A549 (cell line): ENCODE results near the gene PRR5. TPM values are rescaled to one million over a fixed set of nuclear protein-coding genes. Genes with fewer than 3 reads are reported as not detected.

Experiments used
- ATAC-seq, 2 experiments: fragments of 200-7000 bp in 1 of 2; fragments of >200 bp in 1 of 2; cut with Nextera tagmentation in 1 of 2; cut with Tn5 transposase in 1 of 2; 3 replicates each; pipeline versions ENCODE4 v1.8.0 to v1.9.1; 2018 to 2020; ENCODE audit warnings: mild to moderate bottlenecking in 1 of 2, moderate library complexity in 1 of 2
- CTCF ChIA-PET: fragments of 300-600 bp; sonication (Branson Sonifier 250); formaldehyde crosslinking; extraction: SDS; loops from one replicate; lab custom pipeline; 2021; ENCODE audit warnings: antibody characterized with exemption, inconsistent platforms; lab: Yijun Ruan, JAX
- POLR2A ChIA-PET: fragments of 350-600 bp; formaldehyde crosslinking; extraction: SDS; loops from one replicate; lab custom pipeline; 2021; ENCODE audit warnings: antibody characterized with exemption, inconsistent platforms; lab: Yijun Ruan, JAX
- DNase-seq, 2 experiments: peaks; one replicate each; pipeline versions ENCODE4 v3.0.0 to v3.0.0-alpha.2; 2011 to 2016; ENCODE audit warnings: low read depth in 1 of 2, low spot score in 1 of 2
- FAIRE-seq: peaks from 2 replicates; lab custom pipeline; 2011; peaks lifted over from hg19 to GRCh38; lab: Jason Lieb, UNC
- H3K27ac ChIP-seq, 2 experiments: fragments of >200 bp; sonication (Bioruptor Twin); formaldehyde crosslinking; 3 replicates each; pipeline ENCODE4 v1.5.1; 2016 to 2017
- H3K4me1 ChIP-seq: fragments of >200 bp; sonication (Bioruptor Twin); formaldehyde crosslinking; 3 replicates; pipeline ENCODE4 v1.6.1; 2016
- H3K4me2 ChIP-seq: fragments of >200 bp; sonication (Bioruptor Twin); formaldehyde crosslinking; 3 replicates; pipeline ENCODE4 v1.6.1; 2016
- H3K4me3 ChIP-seq: fragments of >200 bp; sonication (Bioruptor Twin); formaldehyde crosslinking; 3 replicates; pipeline ENCODE4 v1.5.1; 2016
- H3K9me3 ChIP-seq: fragments of >200 bp; sonication (Bioruptor Twin); formaldehyde crosslinking; 3 replicates; pipeline ENCODE4 v1.6.1; 2016
- BHLHE40 ChIP-seq: IDR thresholded peaks from 2 replicates; pipeline ENCODE4 v1.6.1; 2012; ENCODE audit warnings: low read depth, low read length, inconsistent platforms
- CBX8 ChIP-seq: fragments of 200-600 bp; sonication (generic); IDR thresholded peaks from 2 replicates; pipeline ENCODE4 v1.6.1; 2016
- CHD2 ChIP-seq: fragments of 150-350 bp; IDR thresholded peaks from 2 replicates; pipeline ENCODE4 v1.6.1; 2014; ENCODE audit warnings: low read length; ENCODE audit not compliant: partially characterized antibody
- CHD4 ChIP-seq: fragments of 200-600 bp; sonication (generic); IDR thresholded peaks from 2 replicates; pipeline ENCODE4 v1.6.1; 2016; ENCODE audit warnings: antibody characterized with exemption, mild to moderate bottlenecking, borderline replicate concordance
- CTCF ChIP-seq: fragments of >200 bp; sonication (Bioruptor Twin); formaldehyde crosslinking; IDR thresholded peaks from 3 replicates; pipeline ENCODE4 v1.5.1; 2016
- HDAC2 ChIP-seq: fragments of 200-600 bp; sonication (generic); IDR thresholded peaks from 2 replicates; pipeline ENCODE4 v1.6.1; 2016
- JUN ChIP-seq, 2 experiments: fragments of >200 bp; sonication (Bioruptor Twin); formaldehyde crosslinking; IDR thresholded peaks; 2 replicates in 1 of 2; 3 replicates in 1 of 2; pipeline ENCODE4 v1.6.1; 2016 to 2017
- KDM1A ChIP-seq: fragments of 200-600 bp; sonication (generic); IDR thresholded peaks from 2 replicates; pipeline ENCODE4 v1.6.1; 2016; ENCODE audit warnings: low read depth, mild to moderate bottlenecking
- KDM5A ChIP-seq: fragments of 200-600 bp; sonication (generic); IDR thresholded peaks from 2 replicates; pipeline ENCODE4 v1.6.1; 2016; ENCODE audit warnings: antibody characterized with exemption, mild to moderate bottlenecking
- RAD21 ChIP-seq, 2 experiments: fragments of >200 bp in 1 of 2; sonication (Bioruptor Twin) in 1 of 2; formaldehyde crosslinking in 1 of 2; IDR thresholded peaks in 1 of 2; conservative IDR thresholded peaks in 1 of 2; 2 replicates in 1 of 2; 3 replicates in 1 of 2; pipeline ENCODE4 v1.6.1; 2012 to 2018; ENCODE audit warnings: inconsistent platforms in 1 of 2
- RARB ChIP-seq: fragments of 250-450 bp; sonication (Bioruptor Pico); IDR thresholded peaks from 2 replicates; pipeline ENCODE4 v1.8.0; 2021; ENCODE audit warnings: mild to moderate bottlenecking, moderate library complexity
- RCOR1 ChIP-seq: fragments of 150-350 bp; IDR thresholded peaks from 2 replicates; pipeline ENCODE4 v1.6.1; 2014; ENCODE audit warnings: antibody characterized with exemption, low read length, low read depth
- REST ChIP-seq: fragments of 200-600 bp; sonication (generic); IDR thresholded peaks from 2 replicates; pipeline ENCODE4 v1.6.1; 2016; ENCODE audit warnings: antibody characterized with exemption, mild to moderate bottlenecking, moderate library complexity
- RFX5 ChIP-seq: fragments of 450-650 bp; IDR thresholded peaks from 2 replicates; pipeline ENCODE4 v1.7.1; 2014; ENCODE audit warnings: antibody characterized with exemption, mild to moderate bottlenecking, moderate library complexity
- SMC3 ChIP-seq: fragments of >200 bp; sonication (Bioruptor Twin); formaldehyde crosslinking; IDR thresholded peaks from 3 replicates; pipeline ENCODE4 v1.6.1; 2018; ENCODE audit warnings: inconsistent platforms
- WGBS: methylation state at CpG from one replicate; pipeline ENCODE4 v1.1.6; 2017; ENCODE audit errors: missing lambda C conversion rate; 5-methylcytosine and 5-hydroxymethylcytosine counted together
- polyA plus RNA-seq, 4 experiments: library from polyadenylated mRNA; depleted of rRNA in 3 of 4; stranded (reverse); fragments of >200 nt; fragmentation: RNase III in 1 of 4; extraction: RNeasy Plus Mini Kit Qiagen cat#74134 plus additional on column Dnase treatment in 1 of 4; gene quantifications; 2 replicates in 3 of 4; 3 replicates in 1 of 4; pipeline ENCODE4 v1.2.3, GENCODE V29; 2011 to 2017

PRR5 gene
- polyA plus RNA-seq, 2 of the 4 experiments (the other 2 are of a cell fraction), result 7.1 to 19.5 TPM

- Histone ChIP-seq H3K4me2 (no peak overlapping the region), H3K27ac (no peak overlapping the region), H3K4me3 (no peak overlapping the region), H3K9me3 (no peaks in the 10 kb centered on the region), H3K4me1 (peaks cover 8% of the 10 kb centered on the region; the same call in 1 of the 3 replicates)
- 100% methylated on average over 3 of the region's 22 CpGs for WGBS
- POLR2A ChIA-PET, result no interaction called here
- DNase-seq (peak; percentile 64 to 67), ATAC-seq (peak; percentile 73 to 86), FAIRE-seq (no peak)
- CTCF ChIA-PET, result interaction anchor here (0.9 to 7.0 kb wide), 14 partner anchors 9 to 110 kb away, joined by 3 to 55 read pairs (median 4); no protein-coding TSS in a partner anchor
- TF ChIP-seq RARB (CRISPR knock-in tag), result no peak
- TF ChIP-seq SMC3, result peak; percentile 67
- TF ChIP-seq RAD21 (conservative IDR thresholded peaks at IDR 0.05 in 1 of 2, IDR thresholded peaks at IDR 0.05 in 1 of 2), result peak; percentile 65 to 75
- TF ChIP-seq HDAC2, result peak; percentile 49; the same call in 1 of the 2 replicates
- TF ChIP-seq RFX5, result no peak
- no peak for TF ChIP-seq CBX8
- TF ChIP-seq CTCF, result peak; percentile 67
- 0 out of 2 replicates have a peak, but pooled peaks have one; percentile 45 for TF ChIP-seq CHD4
- TF ChIP-seq KDM1A, result peak; percentile 86
- TF ChIP-seq JUN (IDR thresholded peaks at IDR 0.05), result 0 out of 5 replicates have a peak, but pooled peaks of 1 of the 2 experiments have one; percentile 21
- TF ChIP-seq KDM5A, result no peak
Measured at GRCh38 chr22:44697423-44698141, 4.4 kb upstream of the PRR5 start.

GRCh38 chr22:44698531-44699421 lies 3.2 kb upstream of the PRR5 start:
- ATAC-seq (no peak), FAIRE-seq (no peak)

More at GRCh38 chr22:44698531-44699421, 3.2 kb upstream of the PRR5 start:
- WGBS, result 88% methylated on average over 18 of the region's 23 CpGs
- Histone ChIP-seq H3K4me2 (no peak overlapping the region), H3K27ac (no peak overlapping the region), H3K4me1 (peaks cover 13% of the 10 kb centered on the region; the same call in 1 of the 3 replicates), H3K9me3 (no peaks in the 10 kb centered on the region), H3K4me3 (no peak overlapping the region)
- no peak for DNase-seq
- CTCF ChIA-PET, result interaction anchor here (0.6 to 7.0 kb wide), 16 partner anchors 8 to 142 kb away, joined by 3 to 55 read pairs (median 4); no protein-coding TSS in a partner anchor
- TF ChIP-seq CHD2 (no peak), REST (no peak), KDM1A (no peak), RCOR1 (no peak), BHLHE40 (no peak), CBX8 (no peak)
- POLR2A ChIA-PET, result no interaction called here
